WTC11 (cell line): ENCODE data around the gene FRS2. TPM values are rescaled to one million over a fixed set of nuclear protein-coding genes. Genes with fewer than 3 reads are reported as not detected.
"Not testable (repeated sequence)": the region's sequence is repeated elsewhere in the genome, so short reads cannot be mapped to it uniquely, and the experiment has no call there.

Experiments used
- ATAC-seq: fragments of 200-7000 bp; cut with Tn5 transposase; 2 replicates; pipeline ENCODE4 v1.10.0; 2021; ENCODE audit warnings: mild to moderate bottlenecking, moderate library complexity
- CTCF ChIA-PET: fragments of 300-600 bp; sonication (Branson Sonifier 250); formaldehyde crosslinking; loops from one replicate; lab custom pipeline; 2021; ENCODE audit warnings: antibody characterized with exemption; lab: Charles Lee
- POLR2A ChIA-PET: fragments of 350-600 bp; sonication (Branson Sonifier 250); formaldehyde crosslinking; loops from one replicate; lab custom pipeline; 2021; ENCODE audit warnings: antibody characterized with exemption; lab: Charles Lee
- DNase-seq: peaks from one replicate; pipeline ENCODE4 v3.0.0; 2021; ENCODE audit warnings: low spot score
- H3K27ac Mint-ChIP-seq: 2 replicates; pipeline ENCODE4 v1.8.0; 2021; ENCODE audit warnings: mixed read lengths
- H3K27me3 Mint-ChIP-seq: 2 replicates; pipeline ENCODE4 v1.8.0; 2021; ENCODE audit warnings: low read depth, mild to moderate bottlenecking, moderate library complexity, mixed read lengths
- H3K36me3 Mint-ChIP-seq: 2 replicates; pipeline ENCODE4 v1.8.0; 2021; ENCODE audit warnings: mixed read lengths
- H3K4me1 Mint-ChIP-seq: 2 replicates; pipeline ENCODE4 v1.8.0; 2022; ENCODE audit warnings: mixed read lengths
- H3K4me3 Mint-ChIP-seq: 2 replicates; pipeline ENCODE4 v1.8.0; 2021; ENCODE audit warnings: mild to moderate bottlenecking, moderate library complexity, mixed read lengths
- H3K9me3 Mint-ChIP-seq: 2 replicates; pipeline ENCODE4 v1.8.0; 2021; ENCODE audit warnings: mixed read lengths
- AFF4 ChIP-seq: sonication (generic); formaldehyde crosslinking; IDR thresholded peaks from 2 replicates; pipeline ENCODE4 v1.8.1; 2023; ENCODE audit warnings: mild to moderate bottlenecking, missing genetic modification reagents, borderline replicate concordance
- ATF1 ChIP-seq: sonication (generic); formaldehyde crosslinking; IDR thresholded peaks from 2 replicates; pipeline ENCODE4 v1.8.1; 2023; ENCODE audit warnings: mild to moderate bottlenecking, moderate library complexity, missing genetic modification reagents
- E2F4 ChIP-seq: sonication (generic); formaldehyde crosslinking; IDR thresholded peaks from 2 replicates; pipeline ENCODE4 v1.8.1; 2022; ENCODE audit warnings: low read depth, mild to moderate bottlenecking, moderate library complexity, missing genetic modification reagents, borderline replicate concordance
- E2F5 ChIP-seq: sonication (generic); formaldehyde crosslinking; IDR thresholded peaks from 2 replicates; pipeline ENCODE4 v1.8.1; 2022; ENCODE audit warnings: mild to moderate bottlenecking, moderate library complexity, missing genetic modification reagents
- ETV6 ChIP-seq: sonication (generic); formaldehyde crosslinking; IDR thresholded peaks from 2 replicates; pipeline ENCODE4 v1.8.1; 2022; ENCODE audit warnings: mild to moderate bottlenecking, missing genetic modification reagents
- FOXJ3 ChIP-seq: sonication (generic); formaldehyde crosslinking; IDR thresholded peaks from 2 replicates; pipeline ENCODE4 v1.9.0; 2021; ENCODE audit warnings: missing genetic modification reagents, mild to moderate bottlenecking, borderline replicate concordance
- FOXP1 ChIP-seq: sonication (generic); formaldehyde crosslinking; IDR thresholded peaks from 2 replicates; pipeline ENCODE4 v1.8.0; 2022; ENCODE audit warnings: missing genetic modification reagents, mild to moderate bottlenecking, moderate library complexity, borderline replicate concordance
- NFATC4 ChIP-seq: fragments of 250-450 bp; sonication (Bioruptor Pico); IDR thresholded peaks from 2 replicates; pipeline ENCODE4 v1.9.0; 2021; ENCODE audit warnings: mild to moderate bottlenecking
- NFYB ChIP-seq: sonication (generic); formaldehyde crosslinking; conservative IDR thresholded peaks from 2 replicates; pipeline ENCODE4 v1.8.0; 2022; ENCODE audit warnings: low read depth, missing genetic modification reagents
- NR1H2 ChIP-seq: sonication (generic); formaldehyde crosslinking; IDR thresholded peaks from 2 replicates; pipeline ENCODE4 v1.9.0; 2021; ENCODE audit warnings: mild to moderate bottlenecking, moderate library complexity, missing genetic modification reagents
- SOX15 ChIP-seq: fragments of 250-450 bp; sonication (Bioruptor Pico); IDR thresholded peaks from 2 replicates; pipeline ENCODE4 v1.9.0; 2021; ENCODE audit warnings: mild to moderate bottlenecking
- ZNF121 ChIP-seq: sonication (generic); formaldehyde crosslinking; IDR thresholded peaks from 2 replicates; pipeline ENCODE4 v1.8.0; 2023; ENCODE audit warnings: missing genetic modification reagents
- ZNF263 ChIP-seq: sonication (generic); formaldehyde crosslinking; IDR thresholded peaks from 2 replicates; pipeline ENCODE4 v1.8.1; 2022; ENCODE audit warnings: low read depth, mild to moderate bottlenecking, moderate library complexity, missing genetic modification reagents
- ZNF512 ChIP-seq: sonication (generic); formaldehyde crosslinking; IDR thresholded peaks from 2 replicates; pipeline ENCODE4 v1.8.1; 2022; ENCODE audit warnings: missing genetic modification reagents, borderline replicate concordance
- ZNF671 ChIP-seq: fragments of 250-450 bp; sonication (Bioruptor Pico); IDR thresholded peaks from 2 replicates; pipeline ENCODE4 v1.8.0; 2021; ENCODE audit warnings: mild to moderate bottlenecking
- total RNA-seq: library from RNA; stranded (reverse); gene quantifications from 3 replicates; pipeline ENCODE4 v1.2.3, GENCODE V29; 2021

Gene FRS2
- total RNA-seq, 1 experiment from 2014 or later: 26.1 TPM

- TF ChIP-seq NFATC4 (CRISPR knock-in tag) (no peak), ZNF121 (CRISPR knock-in tag) (no peak), NFYB (CRISPR knock-in tag) (no peak), ETV6 (CRISPR knock-in tag) (no peak), FOXP1 (CRISPR knock-in tag) (no peak), ZNF671 (CRISPR knock-in tag) (no peak), FOXJ3 (CRISPR knock-in tag) (no peak), SOX15 (CRISPR knock-in tag) (no peak), E2F4 (CRISPR knock-in tag) (no peak)
These were observed 22.3 kb upstream of the FRS2 start (continued) for GRCh38 chr12:69447892-69448291.

- H3K4me3 Mint-ChIP-seq, H3K4me1 Mint-ChIP-seq, H3K9me3 Mint-ChIP-seq, ATAC-seq, CTCF ChIA-PET, H3K27me3 Mint-ChIP-seq, DNase-seq, H3K27ac Mint-ChIP-seq, H3K36me3 Mint-ChIP-seq: not testable (repeated sequence)
- POLR2A ChIA-PET: interaction anchor here (0.6 kb wide), 1 partner anchor 236 kb away, joined by 3 read pairs; no protein-coding TSS in a partner anchor
These were observed 17.5 kb upstream of the FRS2 start for GRCh38 chr12:69452598-69453132.

GRCh38 chr12:69456239-69456638, 13.9 kb upstream of the FRS2 start:
- no peak overlapping the region for H3K27ac Mint-ChIP-seq
- no peaks in the 10 kb centered on the region for H3K27me3 Mint-ChIP-seq
- CTCF ChIA-PET: no interaction called here
- ATAC-seq (no peak), DNase-seq (no peak)
- H3K36me3 Mint-ChIP-seq: no peaks in the 10 kb centered on the region
- no peaks in the 10 kb centered on the region for H3K9me3 Mint-ChIP-seq
- no peak overlapping the region for H3K4me3 Mint-ChIP-seq
- peaks cover 3% of the 10 kb centered on the region for H3K4me1 Mint-ChIP-seq
- POLR2A ChIA-PET: no interaction called here
- TF ChIP-seq ZNF263 (CRISPR knock-in tag): no peak
- no peak for TF ChIP-seq ATF1 (CRISPR knock-in tag)
- no peak for TF ChIP-seq AFF4 (CRISPR knock-in tag)
- no peak for TF ChIP-seq ZNF512 (CRISPR knock-in tag)
- no peak for TF ChIP-seq NR1H2
- no peak for TF ChIP-seq E2F5
